Heart left ventricle (tissue), 16 donors: ENCODE results near the gene BOK. TPM values are rescaled to one million over a fixed set of nuclear protein-coding genes. Genes with fewer than 3 reads are reported as not detected.
A peak's percentile ranks its signal among the peaks of the same experiment; 100 is the strongest.

Experiments
- ATAC-seq, 4 donors: fragments of 200-7000 bp; cut with Tn5 transposase; one replicate each; pipeline ENCODE4 v1.9.1; 2020 to 2022; ENCODE audit warnings: moderate library complexity in 4 of 4, mild to moderate bottlenecking in 3 of 4, moderate number of reproducible peaks in 1 of 4
- DNase-seq, 5 donors: peaks; one replicate each; pipeline ENCODE4 v3.0.0-alpha.2; 2020
- H3K27ac ChIP-seq, 12 donors: fragments of 200-600 bp; sonication (generic) in 4 of 12; one replicate each; pipeline versions ENCODE4 v1.5.0 to v1.8.0; 2016 to 2022; ENCODE audit warnings: mild to moderate bottlenecking in 2 of 12
- H3K27me3 ChIP-seq, 9 donors: fragments of 200-600 bp; sonication (generic) in 2 of 9; one replicate each; pipeline versions ENCODE4 v1.5.1 to v1.8.0; 2016 to 2022; ENCODE audit warnings: mild to moderate bottlenecking in 3 of 9
- H3K36me3 ChIP-seq, 9 donors: fragments of 200-600 bp; sonication (generic) in 2 of 9; one replicate each; pipeline versions ENCODE4 v1.5.0 to v1.8.0; 2018 to 2022; ENCODE audit warnings: mild to moderate bottlenecking in 2 of 9
- H3K4me1 ChIP-seq, 12 donors: fragments of 200-600 bp; sonication (generic) in 4 of 12; one replicate each; pipeline versions ENCODE4 v1.5.0 to v1.8.0; 2016 to 2022; ENCODE audit warnings: mild to moderate bottlenecking in 3 of 12
- H3K4me3 ChIP-seq, 12 donors: fragments of 200-600 bp; sonication (generic) in 4 of 12; one replicate each; pipeline versions ENCODE4 v1.5.0 to v1.8.0; 2017 to 2022; ENCODE audit warnings: mild to moderate bottlenecking in 9 of 12, moderate library complexity in 4 of 12
- H3K9me3 ChIP-seq, 12 donors: fragments of 200-600 bp; sonication (generic) in 4 of 12; one replicate each; pipeline versions ENCODE4 v1.5.0 to v1.8.0; 2016 to 2022; ENCODE audit warnings: mild to moderate bottlenecking in 1 of 12
- POLR2A ChIP-seq, 2 donors: fragments of 450-650 bp; IDR thresholded peaks; one replicate each; pipeline ENCODE4 v1.6.1; 2017; ENCODE audit warnings: antibody characterized with exemption in 2 of 2, mild to moderate bottlenecking in 2 of 2, moderate library complexity in 2 of 2
- WGBS, 4 donors: extraction: QIAGEN DNeasy Blood & Tissue Kit in 2 of 4; methylation state at CpG; one replicate each; pipeline versions ENCODE4 v1.1.5 to v1.1.7; 2013 to 2018; 5-methylcytosine and 5-hydroxymethylcytosine counted together
- intact Hi-C, 10 donors: fragments of 100-400 bp; cut with DNase I; formaldehyde crosslinking; loops; one replicate each; pipeline versions ENCODE4 v1.11.1 to v1.14.2; 2022
- polyA plus RNA-seq, 2 donors: library from polyadenylated mRNA; stranded (reverse); fragments of 200-250 nt; gene quantifications; one replicate each; pipeline ENCODE4 v1.2.3, GENCODE V29; 2013
- total RNA-seq, 9 donors: library from RNA; depleted of rRNA in 2 of 9; stranded (reverse); fragments of >200 nt in 2 of 9; fragmentation: NEBNext Ultra II Directional in 3 of 9; extraction: Animal tissue kit (Norgen Biotek cat#: 25700) in 3 of 9; gene quantifications; one replicate each; pipeline versions ENCODE4 v1.1.0 to v1.2.4, GENCODE V29; 2016 to 2023
- TF ChIP-seq, protein P1 (sequence below), 12 donors: fragments of 200-600 bp; sonication (generic) in 4 of 12; IDR thresholded peaks; one replicate each; pipeline versions ENCODE4 v1.5.0 to v1.8.0; 2018 to 2022; ENCODE audit warnings: antibody characterized with exemption in 12 of 12, mild to moderate bottlenecking in 5 of 12
- donor health status: ischemic (EF 13 %, LVEDD 7.1; RV severe dilation, severe dysfunction).
- donor health status: healthy with polysubstance abuse.
- donor health status: DM: no; HTN: yes; CAD: no.
- donor health status: DM: no; HTN: no; CAD: no.
- donor health status: ischemic (EF 25% LVEDD 6.9; RV normal size, moderate dysfunction).
- donor health status: ischemic (EF 25% LVEDD 5.7; RV mildly dilated, moderate dysfunction).
- donor health status: healthy.
- donor health status: DM: yes; HTN: yes; CAD: no.
- donor health status: ischemic (EF 35%, LVEDD 5.7; RV mildly dilated, moderate dysfunction).
- donor health status: nonischemic (EF 11% LVEDD 7.7; RV severe dilation, severe dysfunction).
- donor health status: DM: yes; HTN: yes; CAD: no.
- donor health status: PGD.
- donor health status: ischemic (EF 29% LVEDD 5.4; RV normal size, mild dysfunction).
- donor health status: nonischemic (EF 23%, LVEDD 6.1; RV moderate dilation, normal function).

BOK gene
- total and polyA plus RNA-seq, 11 donors = 1.4 to 22.3 (median 8.4) TPM

DNA sequence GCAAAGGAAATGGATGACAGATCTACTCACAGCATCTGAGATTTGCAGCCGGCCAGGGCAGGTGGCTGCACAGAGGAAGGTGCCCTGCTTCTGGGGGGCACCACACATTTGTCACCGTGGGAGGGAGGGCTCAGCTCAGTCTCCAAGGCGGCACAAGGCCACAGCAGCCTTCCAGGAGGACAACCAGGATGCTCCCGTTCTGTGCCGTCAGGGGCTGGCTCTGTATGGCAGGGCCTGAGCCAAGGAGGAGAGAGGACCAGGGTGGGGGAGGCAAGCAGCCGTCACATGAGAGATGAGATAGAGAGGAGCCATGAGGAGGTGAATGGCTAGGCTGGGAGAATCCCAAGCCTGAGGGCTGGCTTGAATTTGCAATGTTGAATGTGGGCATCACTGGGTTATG, 4.6 kb upstream of the BOK start:
- Histone ChIP-seq H3K27ac (no peak overlapping the region), H3K36me3 (no peaks in the 10 kb centered on the region), H3K27me3 (peaks cover 0 to 16% (median under 1%) of the 10 kb centered on the region in 9 donors), H3K9me3 (peaks cover 0 to 22% (median 11%) of the 10 kb centered on the region in 12 donors), H3K4me3 (no peak overlapping the region), H3K4me1 (peaks cover 0 to 18% (median 0%) of the 10 kb centered on the region in 12 donors)
- TF ChIP-seq POLR2A (IDR thresholded peaks at IDR 0.05) = no peak
- TF ChIP-seq, protein P1, sequence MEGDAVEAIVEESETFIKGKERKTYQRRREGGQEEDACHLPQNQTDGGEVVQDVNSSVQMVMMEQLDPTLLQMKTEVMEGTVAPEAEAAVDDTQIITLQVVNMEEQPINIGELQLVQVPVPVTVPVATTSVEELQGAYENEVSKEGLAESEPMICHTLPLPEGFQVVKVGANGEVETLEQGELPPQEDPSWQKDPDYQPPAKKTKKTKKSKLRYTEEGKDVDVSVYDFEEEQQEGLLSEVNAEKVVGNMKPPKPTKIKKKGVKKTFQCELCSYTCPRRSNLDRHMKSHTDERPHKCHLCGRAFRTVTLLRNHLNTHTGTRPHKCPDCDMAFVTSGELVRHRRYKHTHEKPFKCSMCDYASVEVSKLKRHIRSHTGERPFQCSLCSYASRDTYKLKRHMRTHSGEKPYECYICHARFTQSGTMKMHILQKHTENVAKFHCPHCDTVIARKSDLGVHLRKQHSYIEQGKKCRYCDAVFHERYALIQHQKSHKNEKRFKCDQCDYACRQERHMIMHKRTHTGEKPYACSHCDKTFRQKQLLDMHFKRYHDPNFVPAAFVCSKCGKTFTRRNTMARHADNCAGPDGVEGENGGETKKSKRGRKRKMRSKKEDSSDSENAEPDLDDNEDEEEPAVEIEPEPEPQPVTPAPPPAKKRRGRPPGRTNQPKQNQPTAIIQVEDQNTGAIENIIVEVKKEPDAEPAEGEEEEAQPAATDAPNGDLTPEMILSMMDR (IDR thresholded peaks at IDR 0.05) = no peak
- intact Hi-C loops = no loop called here
- WGBS, 4 donors = 57 to 77% (median 74%) methylated on average over 6 of the region's 6 CpGs
- DNase-seq = peak in 1 of 5 donors; percentile 34
- ATAC-seq = no peak

DNA sequence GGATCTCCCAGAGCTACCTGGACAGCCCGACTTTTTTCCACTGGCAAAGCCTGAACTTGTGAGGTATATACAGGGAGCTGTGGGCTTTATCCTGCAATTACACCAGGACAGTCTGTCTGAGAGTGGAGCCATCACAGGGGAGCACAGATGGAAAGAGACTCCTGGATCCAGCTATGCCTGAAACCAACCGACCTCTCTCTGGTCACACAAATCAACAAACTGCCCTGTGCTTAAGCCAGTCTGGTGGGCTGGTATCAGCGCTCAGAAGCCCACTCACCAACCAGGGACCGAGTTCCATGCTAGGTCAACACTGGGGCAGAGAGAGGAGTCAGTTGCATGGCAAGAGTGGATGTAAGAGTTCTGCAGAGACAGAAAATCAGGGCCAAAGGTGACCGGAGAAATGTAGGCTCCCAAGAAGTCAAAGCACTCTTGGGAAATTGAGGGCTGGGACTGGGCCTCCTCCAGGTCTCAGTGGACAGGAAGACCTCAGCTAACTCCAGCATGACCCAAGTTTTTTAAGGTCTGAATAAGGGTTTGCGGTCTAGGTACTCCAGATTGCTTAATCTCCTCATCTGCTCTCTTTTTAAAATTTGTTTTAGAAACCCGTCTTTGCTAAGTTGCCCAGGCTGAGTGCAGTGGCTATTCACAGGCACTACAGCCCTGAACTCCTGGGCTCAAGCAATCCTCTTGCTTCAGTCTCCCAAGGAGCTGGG, 3.8 kb upstream of the BOK start:
- intact Hi-C loops = loop anchor here in 2 of 10 donors (5.0 kb wide), 1 partner anchor 47 kb away; the partner anchor contains the start of gene STK25 (in 2 of the 2)
- no peak for ATAC-seq

DNA sequence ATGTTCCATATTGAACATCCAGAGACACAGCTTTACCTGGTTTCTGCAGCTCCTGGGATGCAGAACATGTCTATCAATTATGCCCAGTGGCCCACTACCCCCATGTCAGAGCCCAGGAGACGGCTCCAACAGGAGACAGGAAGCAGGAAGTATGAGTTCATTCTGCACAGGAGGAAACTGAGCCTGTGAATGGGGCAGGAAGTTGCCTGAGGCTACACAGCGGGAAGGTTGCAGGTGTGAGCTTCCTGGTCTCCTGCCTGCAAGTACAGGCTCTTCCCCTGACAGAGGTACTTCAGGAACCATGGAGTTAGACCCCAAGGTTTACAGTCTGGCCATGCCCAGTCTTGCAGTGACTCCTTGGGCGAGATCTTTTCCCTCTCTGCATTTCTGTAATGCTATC, 2.8 kb upstream of the BOK start:
- Histone ChIP-seq H3K27ac (no peak overlapping the region), H3K36me3 (no peaks in the 10 kb centered on the region), H3K27me3 (peaks cover 0 to 27% (median 2%) of the 10 kb centered on the region in 9 donors), H3K4me3 (no peak overlapping the region), H3K4me1 (peaks cover 0 to 36% (median 13%) of the 10 kb centered on the region in 12 donors), H3K9me3 (peaks cover 0 to 22% (median 11%) of the 10 kb centered on the region in 12 donors)
- intact Hi-C loops = loop anchor here in 2 of 10 donors (5.0 kb wide), 1 partner anchor 48 kb away; the partner anchor contains the start of gene STK25 (in 2 of the 2)
- DNase-seq (peak in 1 of 5 donors; percentile 13), ATAC-seq (no peak)
- no peak for TF ChIP-seq POLR2A (IDR thresholded peaks at IDR 0.05)
- TF ChIP-seq, protein P1 (IDR thresholded peaks at IDR 0.05) = no peak
- 38 to 78% (median 47%) methylated on average over 3 of the region's 3 CpGs for WGBS, 4 donors

More for the DNA sequence above, 3.8 kb upstream of the BOK start:
- no peak for TF ChIP-seq POLR2A (IDR thresholded peaks at IDR 0.05)
- TF ChIP-seq, protein P1 (IDR thresholded peaks at IDR 0.05) = no peak
- peaks cover 0 to 24% (median 2%) of the 10 kb centered on the region in 9 donors for H3K27me3 ChIP-seq
- 85 to 88% (median 88%) methylated on average over 7 of the region's 7 CpGs for WGBS, 4 donors
- H3K36me3 ChIP-seq = no peaks in the 10 kb centered on the region
- peak in 1 of 5 donors; percentile 14 for DNase-seq
- peaks cover 0 to 26% (median 3%) of the 10 kb centered on the region in 12 donors for H3K4me1 ChIP-seq
- H3K9me3 ChIP-seq = peaks cover 0 to 22% (median 11%) of the 10 kb centered on the region in 12 donors
- no peak overlapping the region for H3K4me3 ChIP-seq
- H3K27ac ChIP-seq = no peak overlapping the region

DNA sequence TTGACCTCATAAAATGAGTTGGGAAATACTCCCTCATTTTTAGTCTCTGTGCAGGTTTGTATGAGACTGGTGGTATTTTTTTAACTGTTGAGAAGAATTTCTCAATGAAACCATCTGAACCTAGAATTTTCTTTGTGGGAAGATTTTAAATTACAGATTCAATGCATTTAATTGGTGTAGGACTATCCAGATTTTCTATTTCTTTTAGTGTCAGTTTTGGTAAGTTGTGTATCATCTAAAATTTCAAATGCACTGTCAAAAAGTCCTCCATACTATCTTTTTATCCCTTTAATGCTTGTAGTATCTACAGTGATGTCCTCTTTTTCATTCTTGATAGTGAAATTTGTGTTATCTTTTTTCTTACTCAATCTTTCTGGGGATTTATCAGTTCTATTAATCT, 1.8 kb upstream of the BOK start:
- TF ChIP-seq POLR2A (IDR thresholded peaks at IDR 0.05) = no peak
- TF ChIP-seq, protein P1 (IDR thresholded peaks at IDR 0.05) = no peak
- no peak overlapping the region for H3K27ac ChIP-seq
- H3K36me3 ChIP-seq = no peaks in the 10 kb centered on the region
- H3K27me3 ChIP-seq = peaks cover 0 to 27% (median 2%) of the 10 kb centered on the region in 9 donors
- DNase-seq (no peak), ATAC-seq (no peak)
- peaks cover 0 to 22% (median 11%) of the 10 kb centered on the region in 12 donors for H3K9me3 ChIP-seq
- peaks cover 0 to 34% (median 18%) of the 10 kb centered on the region in 12 donors for H3K4me1 ChIP-seq
- intact Hi-C loops = loop anchor here in 2 of 10 donors (5.0 kb wide), 1 partner anchor 49 kb away; the partner anchor contains the start of gene STK25 (in 2 of the 2)
- no peak overlapping the region for H3K4me3 ChIP-seq
